HG02885 (cell line): ENCODE results near the gene SPRY1.

Source experiments
- ATAC-seq: cut with Tn5 transposase; IDR thresholded peaks from one replicate; pipeline ENCODE4 v1.9.1; 2021; ENCODE audit warnings: mild to moderate bottlenecking; ENCODE audit not compliant: unreplicated experiment, poor library complexity

SPRY1 gene, protein sequence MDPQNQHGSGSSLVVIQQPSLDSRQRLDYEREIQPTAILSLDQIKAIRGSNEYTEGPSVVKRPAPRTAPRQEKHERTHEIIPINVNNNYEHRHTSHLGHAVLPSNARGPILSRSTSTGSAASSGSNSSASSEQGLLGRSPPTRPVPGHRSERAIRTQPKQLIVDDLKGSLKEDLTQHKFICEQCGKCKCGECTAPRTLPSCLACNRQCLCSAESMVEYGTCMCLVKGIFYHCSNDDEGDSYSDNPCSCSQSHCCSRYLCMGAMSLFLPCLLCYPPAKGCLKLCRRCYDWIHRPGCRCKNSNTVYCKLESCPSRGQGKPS

DNA sequence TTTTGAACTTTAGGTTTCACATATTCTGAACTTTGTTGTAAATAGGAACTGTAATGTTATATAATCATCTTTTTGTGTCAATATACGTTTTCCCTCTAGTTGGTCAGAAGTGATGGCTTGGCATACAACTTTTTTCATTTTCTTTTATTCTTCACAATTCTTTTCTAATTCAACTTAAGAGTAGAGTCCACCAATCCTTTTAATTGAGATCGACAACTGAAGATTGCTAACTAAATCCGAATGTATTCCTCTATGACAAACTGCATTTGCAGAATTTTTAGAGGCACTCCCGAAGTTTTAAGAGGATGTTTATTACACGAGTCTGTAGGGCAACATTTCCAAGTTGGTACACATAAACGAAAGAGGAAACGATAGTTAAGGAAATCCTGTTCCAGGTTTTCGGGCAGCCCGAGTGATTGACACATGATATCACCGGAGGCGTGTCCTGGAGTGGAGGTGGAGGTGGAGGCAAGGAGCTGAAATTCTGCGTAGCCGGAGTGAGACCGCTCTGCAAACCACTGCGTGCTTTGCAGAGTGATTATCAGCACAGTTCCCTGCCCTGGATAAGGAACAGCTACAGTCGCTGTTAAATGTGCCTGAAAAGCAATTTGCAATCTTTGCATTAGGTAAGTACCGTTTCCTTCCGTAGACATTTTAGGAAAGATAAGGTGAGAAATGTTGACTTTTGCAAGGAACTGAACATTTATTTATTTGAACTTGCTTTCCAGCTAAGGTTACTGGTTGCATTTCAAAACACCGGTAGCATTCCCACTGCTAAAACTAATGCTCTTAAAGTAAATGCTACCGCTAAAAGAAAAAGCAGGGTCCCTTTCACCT lies at the start of gene SPRY1:
Gene SPRY1, plus strand, starts transcription at position 489 of the 837 bp plus-strand sequence. CDS start 4,797 bp downstream, outside the sequence.
- ATAC-seq: peak; percentile 34

DNA sequence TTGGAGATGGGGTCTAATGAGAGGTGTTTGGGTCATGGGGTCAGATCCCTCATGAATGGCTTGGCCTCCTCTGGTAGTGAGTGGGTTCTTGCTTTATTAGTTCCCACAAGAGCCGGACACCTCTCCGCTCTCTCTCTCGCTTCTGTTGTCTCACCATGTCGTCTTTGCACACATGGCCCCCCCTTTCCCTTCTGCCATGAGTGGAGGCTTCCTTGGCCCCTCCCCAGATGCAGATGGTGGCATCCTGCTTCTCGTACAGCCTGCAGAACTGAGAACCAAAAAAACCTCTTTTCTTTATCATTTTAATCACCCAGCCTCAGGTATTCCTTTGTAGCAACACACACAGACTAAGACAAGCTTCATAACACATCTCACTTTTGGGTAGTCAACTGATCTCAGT lies 49.6 kb upstream of the SPRY1 start:
- peak; percentile 44 for ATAC-seq

DNA sequence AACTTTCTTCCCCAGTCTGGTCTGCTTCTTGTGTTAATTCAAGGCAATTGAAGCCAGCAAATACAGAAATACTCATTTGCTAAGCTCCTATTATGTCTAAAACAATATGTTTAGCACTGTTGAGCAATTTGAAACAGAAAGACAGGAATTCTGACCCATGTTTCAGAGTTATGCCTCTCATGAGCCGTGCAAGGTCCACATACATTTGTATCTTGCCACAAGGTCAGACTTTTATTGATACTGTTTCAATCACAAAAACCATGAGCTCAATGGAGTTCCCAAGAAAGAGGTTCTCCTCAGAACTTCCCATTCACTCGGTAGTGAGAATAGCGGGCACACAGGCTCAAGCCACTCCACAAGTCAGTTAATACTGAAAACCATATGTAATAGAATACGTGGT lies 47.6 kb upstream of the SPRY1 start:
- ATAC-seq: no peak

DNA sequence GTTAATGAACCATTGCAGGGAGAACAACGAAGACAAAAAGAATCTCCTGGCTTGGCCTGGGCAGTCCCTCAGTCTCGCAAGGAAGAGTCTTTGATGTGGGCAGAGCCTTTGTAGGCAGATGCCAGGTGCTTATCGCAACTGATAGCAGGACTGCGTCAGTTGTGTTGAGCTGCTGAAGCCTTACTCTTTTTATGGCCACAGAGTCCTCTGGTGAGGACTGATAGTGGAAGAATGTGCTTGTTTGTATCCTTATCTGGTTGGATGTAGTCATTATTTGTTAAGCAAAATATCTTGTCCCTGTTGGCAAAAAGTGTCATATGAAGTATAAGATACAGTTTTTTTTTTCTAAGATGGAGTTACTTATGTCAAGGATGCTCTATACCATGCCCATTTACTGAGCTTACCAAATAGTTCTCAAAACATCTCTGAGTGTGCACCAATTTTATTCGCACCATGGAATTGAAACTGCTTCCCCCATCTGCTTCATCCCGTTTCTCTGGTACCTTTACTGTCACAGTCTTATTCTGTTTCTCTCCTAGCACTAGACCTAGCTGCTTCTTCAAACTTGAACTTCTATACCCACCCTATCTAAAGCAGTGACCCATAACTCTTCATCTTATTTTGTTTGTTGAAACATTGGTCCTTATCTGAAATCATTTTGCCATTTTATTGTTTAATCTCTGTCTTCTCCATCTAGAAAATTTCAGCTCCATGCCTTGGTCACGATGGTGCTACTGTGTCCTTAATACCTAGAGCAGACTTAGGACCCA lies 47.0 kb upstream of the SPRY1 start:
- no peak for ATAC-seq

DNA sequence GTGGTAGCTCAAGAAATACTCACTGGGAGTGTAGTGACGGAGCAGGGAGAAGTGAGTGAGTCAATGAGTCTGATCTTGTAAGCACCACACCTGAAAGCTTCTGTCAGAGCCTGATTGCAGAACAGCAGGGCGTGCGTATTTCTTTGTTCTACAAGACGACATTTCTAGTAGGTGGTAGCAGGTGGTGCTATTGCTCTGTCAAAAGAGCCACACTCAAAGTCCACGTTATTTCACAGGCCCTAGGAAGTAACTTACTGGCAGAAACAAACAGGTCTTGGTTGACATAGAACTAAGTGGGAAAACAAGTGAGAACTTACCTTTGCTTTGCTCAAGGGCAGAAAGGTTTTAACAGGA lies 46.4 kb upstream of the SPRY1 start:
- no peak for ATAC-seq

DNA sequence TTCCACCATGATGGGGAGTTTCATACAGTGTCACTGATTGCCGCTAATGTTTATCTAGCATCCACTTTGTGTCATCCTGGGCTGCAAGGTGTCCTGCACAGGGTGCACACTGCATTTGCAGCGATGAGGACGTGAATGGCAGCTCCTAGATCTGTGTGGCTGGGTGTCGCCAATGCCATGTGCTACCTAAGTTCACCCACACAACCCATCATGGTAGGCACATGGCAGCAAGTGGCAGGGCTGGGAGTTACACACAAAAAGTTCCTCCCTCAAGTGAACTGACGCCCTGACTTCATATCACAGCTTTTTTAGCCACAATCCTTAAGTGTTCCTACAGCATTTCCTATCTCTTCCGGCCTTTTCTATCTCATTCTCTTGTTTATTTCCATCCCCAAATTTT lies 45.9 kb upstream of the SPRY1 start:
- no peak for ATAC-seq

DNA sequence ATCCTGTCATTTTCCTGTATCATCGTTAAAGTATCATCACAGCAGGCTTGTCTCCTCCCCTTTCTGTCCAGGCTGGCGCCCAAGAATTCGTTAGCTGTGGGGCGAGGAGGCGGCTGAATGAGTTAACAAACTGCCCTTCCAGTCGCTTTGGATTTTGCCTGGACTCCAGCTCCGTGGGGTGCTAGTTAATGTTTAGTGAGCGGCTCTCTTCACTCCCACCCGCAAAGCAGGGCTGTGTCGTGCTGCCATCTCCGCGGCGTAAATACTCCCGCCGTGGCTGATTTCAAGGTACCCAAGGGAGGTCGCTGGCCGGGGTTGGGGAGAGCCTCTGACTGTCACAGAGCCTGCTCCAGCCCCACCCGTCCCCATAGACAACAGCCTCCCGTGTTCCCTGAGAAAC lies 44.9 kb upstream of the SPRY1 start:
- ATAC-seq: no peak

DNA sequence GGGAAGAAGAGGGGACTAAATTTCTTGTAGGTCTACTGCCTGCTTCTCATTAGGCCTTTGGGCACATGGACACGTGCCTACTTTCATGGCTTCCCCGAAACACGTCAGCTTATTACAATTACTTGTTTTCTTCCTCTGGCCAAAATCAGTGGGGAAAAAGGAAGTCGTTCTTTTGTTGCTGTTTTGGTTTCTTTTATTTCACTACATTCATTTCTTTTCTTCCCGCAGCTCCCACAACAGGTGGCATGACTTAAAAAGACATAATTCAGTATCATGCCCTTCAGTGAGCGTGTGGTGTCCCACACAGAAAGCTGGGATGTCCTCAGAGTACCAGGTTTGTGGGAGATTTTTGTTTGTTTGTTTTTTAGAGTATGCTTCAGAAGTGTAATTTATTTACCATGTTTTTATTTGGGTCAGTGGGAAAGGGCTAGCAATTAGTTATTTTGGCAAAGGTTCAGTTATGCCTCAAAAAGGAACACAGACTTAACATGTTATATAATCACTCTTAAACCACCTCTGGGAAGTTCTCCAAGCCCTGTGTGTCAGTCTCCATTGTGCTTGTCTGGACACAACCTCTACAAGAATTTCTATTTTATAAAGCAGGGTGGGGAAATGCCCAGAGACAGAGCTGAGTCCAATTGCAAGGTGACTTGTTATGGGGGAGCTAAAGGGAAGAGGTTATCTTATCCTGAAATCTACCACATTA lies 44.2 kb upstream of the SPRY1 start:
- ATAC-seq: no peak

DNA sequence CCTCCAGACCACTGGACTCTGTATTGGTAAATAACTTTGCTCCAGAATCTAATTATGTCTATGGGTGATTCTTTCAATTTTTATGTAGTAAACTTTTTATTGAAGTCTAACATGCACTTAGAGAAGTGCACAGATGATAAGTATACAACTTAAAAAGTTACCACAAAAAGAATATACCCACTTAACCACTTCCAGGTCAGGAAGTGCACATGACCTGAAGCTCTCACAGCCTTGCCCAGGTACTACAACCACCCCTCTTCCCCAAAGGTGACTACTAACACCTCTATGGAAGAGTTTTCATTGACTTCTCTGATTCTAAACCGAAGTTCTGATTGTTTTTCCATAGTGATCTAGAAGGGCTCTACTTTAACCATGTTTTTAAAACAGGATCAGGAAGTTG lies 43.6 kb upstream of the SPRY1 start:
- no peak for ATAC-seq

DNA sequence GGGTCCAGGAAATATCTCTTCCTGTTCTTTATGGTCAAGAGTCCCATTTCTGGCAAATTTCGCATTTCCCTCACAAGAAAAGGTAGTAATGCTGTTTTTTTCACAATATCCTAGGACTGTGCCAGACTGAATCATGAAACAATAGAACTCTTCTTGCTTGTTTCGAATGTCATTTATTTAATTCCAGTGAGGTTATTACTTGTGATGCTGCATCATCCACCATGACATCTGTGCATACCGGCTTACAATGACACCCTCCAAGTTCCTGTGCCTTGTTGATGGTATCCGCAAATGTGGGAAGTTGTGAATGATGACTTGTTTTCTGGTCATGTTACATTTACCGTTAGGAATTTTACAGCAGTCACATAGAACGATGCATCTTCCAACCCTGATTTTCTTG lies 42.9 kb upstream of the SPRY1 start:
- ATAC-seq: no peak

DNA sequence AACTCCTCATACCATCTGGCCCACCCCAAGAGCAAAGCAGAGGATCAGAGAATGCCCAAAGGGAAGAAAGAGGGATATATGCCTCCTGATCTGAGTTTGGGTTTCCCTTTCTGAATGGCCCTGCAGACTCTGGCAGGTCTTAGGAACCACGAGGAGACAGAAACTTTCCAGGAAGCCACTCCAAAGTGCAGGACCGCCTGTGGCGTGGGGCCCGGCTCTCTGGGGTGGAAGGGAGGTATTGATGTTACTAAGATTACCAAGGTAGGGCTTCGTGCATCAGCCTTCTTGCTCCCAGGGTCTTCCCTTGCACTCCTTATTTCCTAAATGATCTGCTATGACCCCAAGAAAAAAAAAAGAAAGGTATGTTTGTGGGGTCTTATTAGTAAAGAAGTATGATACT lies 41.9 kb upstream of the SPRY1 start:
- ATAC-seq: no peak

DNA sequence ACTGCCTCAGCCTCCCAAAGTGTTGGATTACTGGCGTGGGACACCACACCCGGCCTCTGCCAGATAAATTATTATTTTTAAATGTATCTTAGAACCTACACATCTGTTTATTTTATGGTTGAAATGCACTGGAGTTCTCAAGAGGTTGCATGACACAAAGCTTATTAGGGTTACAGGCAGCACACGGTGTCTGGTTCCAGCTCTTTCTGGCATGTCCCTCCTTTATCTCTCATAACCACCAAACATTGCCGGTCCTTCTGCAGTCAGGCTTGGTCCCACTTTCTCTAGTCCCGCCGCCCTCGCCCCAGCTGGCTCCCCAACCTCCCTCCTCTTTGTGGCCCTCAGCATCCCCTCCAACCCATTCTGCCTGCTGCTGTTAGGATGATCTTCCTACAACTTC lies 39.7 kb upstream of the SPRY1 start:
- ATAC-seq: no peak

DNA sequence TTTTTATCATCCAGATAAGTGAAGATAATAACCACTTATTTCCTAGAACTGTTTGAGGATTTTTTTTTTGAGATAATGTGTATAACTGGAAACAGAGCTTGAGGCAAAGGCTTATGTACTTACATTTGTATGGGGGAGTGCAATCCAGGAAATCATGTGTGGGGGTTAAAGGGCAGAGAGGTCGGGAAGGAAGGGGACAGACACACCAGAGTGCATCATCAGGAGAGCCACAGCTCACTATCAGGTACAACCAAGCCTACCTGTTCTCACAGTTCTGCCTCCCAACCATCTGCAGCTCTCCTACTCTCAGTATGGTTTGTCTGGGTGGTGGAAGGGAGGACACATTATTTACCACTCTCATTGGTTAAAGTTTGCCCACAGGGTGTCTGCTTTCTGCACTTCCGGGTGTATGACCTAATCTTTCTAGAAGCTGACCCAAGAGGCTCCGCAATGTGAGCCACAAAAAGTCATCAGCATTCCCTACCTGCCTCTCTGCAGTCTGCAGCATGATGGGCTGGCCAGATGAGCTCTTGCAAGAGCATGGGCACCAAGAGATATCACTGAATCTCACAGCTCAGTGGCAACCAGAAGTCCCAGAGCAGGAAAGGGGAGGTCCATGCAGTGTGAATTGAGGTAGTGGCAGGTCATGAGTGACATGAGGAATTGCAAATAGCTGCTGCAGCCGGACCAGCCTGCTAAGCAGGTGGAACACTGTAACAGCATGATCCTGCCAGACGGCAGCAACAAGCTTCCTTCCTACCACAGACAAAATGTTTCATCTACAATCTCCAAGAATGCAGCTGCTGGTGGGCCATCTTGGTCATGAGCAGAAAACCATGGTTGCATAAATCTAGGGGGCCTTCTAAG lies 36.9 kb upstream of the SPRY1 start:
- no peak for ATAC-seq

DNA sequence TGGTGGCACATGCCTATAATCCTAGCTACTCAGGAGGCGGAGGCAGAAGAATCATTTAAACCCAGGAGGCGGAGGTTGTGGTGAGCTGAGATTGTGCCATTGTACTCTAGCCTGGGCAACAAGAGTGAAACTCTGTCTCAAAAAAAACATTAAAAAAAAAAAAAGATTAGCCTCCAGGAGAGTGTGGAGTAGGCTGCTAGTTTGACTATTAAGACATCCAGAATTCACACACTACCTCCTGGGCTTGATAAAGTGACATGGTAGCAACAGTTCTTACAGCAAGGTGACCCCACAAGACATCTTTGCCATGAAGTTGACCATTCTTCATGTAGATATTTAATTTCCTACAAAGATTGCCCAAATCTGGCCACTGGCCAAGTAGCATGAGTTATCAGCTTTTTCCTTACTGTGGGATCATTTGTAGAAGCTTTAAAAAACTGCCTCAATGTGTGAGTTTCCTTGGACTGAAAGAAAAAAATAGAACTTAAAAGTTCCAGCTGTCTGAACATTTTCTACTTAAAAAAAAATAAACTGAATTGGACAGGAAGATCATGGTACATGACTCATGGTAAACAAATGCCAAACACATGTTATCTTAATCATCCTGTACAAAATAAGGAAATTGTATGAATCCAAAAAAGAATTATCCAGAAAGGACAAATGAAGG lies 35.3 kb upstream of the SPRY1 start:
- no peak for ATAC-seq

DNA sequence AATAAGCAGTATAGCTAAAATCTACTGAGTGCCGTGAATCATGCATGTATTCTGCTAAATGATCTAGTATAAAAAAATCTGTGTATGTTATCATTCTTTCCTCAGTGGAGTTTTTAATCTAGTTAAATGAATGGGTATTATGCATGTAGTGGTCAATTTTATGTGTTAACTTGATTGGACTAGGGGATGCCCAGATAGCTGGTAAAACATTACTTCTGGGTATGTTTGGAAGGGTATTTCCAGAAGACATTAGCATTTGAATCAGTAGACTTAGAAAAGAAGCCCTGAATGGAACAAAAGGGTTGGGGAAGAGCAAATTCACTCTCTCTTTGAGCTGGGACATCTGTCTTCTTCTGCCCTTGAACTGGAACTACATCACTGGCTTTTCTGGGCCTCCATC lies 34.5 kb upstream of the SPRY1 start:
- no peak for ATAC-seq

DNA sequence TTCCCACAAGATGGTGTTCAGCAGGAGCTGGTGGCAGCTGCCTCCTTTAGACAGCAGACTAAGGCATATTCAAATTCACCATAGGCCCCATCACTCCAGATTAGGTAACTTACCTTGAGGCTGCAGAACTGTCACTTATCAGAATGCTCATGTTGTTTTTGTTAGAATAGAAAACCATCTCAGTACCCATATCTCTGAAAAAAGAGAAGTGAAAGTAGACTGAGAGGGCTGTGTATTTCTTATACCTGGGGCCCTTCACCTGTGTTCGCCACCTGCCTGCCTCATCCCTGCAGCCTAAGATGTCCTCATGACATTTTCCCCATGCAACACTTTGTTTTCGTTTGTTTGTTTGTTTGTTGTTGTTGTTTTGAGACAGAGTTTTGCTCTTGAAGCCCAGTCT lies 32.9 kb upstream of the SPRY1 start:
- peak; percentile 94 for ATAC-seq

DNA sequence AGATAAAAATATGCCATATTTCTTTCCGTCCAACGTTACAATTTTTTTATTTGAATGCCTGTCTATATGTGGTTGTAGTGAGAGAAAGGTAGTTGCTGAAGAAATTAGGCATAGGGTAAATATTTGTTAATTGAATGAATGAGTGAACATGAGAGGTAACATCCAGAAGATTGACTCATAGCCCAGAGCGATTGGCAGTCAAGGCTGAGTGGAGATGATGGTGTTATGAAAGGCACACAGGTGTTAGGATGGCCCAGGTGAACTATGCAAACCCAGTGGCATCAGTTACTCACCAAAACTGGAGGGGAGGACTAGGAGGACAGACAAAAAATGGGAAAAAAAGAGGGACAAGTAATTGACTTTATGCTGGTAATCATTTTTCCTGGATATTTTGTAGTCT lies 31.7 kb upstream of the SPRY1 start:
- ATAC-seq: no peak

DNA sequence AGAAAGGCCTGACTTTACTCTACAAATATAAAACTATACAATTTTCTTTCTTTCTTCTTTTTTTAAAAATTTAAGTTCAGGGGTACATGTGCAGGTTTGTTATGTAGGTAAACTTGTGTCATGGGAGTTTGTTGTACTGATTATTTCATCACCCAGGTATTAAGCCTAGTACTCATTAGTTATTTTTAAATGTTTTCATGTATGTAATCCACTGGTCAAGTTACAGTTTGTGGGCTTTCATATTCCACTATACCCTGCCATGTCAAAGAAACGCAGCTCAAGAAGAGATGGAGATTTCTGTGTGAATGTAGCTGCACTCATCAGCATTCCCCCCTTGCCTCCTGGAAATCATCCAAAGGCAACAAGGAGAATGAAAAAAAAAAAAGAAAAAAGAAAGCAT lies 31.2 kb upstream of the SPRY1 start:
- ATAC-seq: no peak

DNA sequence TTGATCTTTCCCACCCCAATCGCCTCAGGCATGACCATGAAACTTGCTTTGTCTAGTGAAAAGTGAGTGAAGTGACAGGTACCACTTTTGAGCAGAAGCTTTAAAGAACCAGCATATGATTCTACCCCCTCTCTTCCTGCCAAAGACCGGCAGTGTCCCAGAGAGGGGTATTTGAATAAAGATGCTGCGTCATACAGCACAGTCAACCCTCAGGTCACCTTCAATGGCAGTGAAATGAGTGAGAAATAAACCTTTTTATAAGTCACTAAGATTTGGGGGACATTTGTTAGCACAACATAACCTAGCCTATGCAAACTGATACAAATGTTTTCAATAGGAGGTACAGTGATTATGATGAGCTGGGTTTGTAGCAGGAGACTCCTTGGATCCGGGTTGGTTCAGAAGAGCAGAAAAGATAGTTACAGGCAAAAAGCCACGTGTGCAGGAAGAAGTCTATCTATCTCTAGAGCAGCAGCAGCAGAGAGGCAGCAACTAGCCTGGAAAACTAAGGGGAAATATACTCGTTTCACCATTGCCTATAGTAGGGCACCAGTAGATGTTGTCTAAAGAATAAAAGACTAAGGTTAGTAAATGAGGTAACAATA lies 30.3 kb upstream of the SPRY1 start:
- ATAC-seq: no peak
